ENCODE results near the gene MORF4L2.

MORF4L2 gene

DNA sequence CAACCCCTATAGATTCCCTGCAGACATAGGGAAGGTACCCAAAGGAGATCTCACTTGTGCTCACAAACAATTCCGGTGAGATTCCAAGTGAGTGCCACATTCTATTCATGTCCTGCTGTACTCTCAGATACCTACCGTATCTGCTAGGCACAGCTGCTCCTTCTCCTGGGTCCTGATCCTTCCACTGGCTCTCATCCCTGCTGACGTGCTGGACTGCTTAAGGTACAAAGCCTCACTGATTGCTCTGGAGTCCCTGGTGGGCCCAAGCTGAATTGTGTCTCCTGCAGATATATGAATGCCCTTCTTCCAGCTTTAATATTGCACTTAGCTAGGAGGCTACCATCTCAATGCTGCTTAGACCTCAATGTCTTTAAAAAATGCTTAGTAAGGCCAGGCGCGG is 55.4 kb downstream of the MORF4L2 start:
- DNase-seq (ENCODE audit: low read depth), result no peak

DNA sequence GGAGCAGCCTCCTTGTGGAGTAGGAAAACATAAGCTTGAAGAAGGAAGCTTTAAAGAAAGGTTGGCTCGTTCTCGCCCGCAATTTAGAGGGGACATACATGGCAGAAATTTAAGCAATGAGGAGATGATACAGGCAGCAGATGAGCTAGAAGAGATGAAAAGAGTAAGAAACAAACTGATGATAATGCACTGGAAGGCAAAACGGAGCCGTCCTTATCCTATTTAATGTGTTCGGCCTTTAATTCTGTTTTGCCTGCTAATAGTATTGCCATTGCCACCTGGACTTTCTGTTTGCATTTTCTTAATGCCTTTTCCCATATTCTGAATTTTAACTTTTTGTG is 56.4 kb downstream of the MORF4L2 start:
- no peak for DNase-seq (ENCODE audit: low read depth)

DNA sequence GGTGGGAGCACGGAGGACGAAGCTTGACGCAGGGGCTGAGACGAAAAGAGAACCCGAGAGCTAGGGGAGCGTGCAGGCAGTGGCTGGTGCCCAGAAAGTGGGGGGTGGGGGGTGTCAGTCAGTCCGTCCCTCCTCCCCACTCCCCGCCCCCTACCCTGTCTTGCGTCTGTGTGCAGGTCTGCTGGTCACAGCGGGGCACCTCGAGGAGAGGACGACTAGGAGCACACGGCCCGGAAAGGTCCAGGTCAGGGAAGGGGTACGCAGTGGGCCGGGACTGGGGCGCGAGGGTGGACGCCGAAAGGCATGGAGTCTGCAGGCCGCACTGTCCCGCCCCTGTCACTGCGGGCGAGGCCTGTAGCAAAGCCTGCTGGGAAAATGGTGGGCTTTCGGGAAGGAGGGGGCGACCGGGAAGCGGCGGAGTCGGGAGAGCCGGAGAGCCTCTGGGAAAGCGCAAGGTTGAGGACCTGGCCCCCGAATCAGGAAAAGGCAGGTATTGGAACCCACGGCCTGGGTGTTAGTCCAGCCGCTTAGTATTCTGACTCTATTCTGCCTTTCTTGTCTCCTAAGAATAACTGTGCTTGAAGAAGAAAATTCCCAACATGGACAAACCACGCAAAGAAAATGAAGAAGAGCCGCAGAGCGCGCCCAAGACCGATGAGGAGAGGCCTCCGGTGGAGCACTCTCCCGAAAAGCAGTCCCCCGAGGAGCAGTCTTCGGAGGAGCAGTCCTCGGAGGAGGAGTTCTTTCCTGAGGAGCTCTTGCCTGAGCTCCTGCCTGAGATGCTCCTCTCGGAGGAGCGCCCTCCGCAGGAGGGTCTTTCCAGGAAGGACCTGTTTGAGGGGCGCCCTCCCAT is 57.0 kb downstream of the MORF4L2 start:
- no peak for DNase-seq (ENCODE audit: low read depth)

DNA sequence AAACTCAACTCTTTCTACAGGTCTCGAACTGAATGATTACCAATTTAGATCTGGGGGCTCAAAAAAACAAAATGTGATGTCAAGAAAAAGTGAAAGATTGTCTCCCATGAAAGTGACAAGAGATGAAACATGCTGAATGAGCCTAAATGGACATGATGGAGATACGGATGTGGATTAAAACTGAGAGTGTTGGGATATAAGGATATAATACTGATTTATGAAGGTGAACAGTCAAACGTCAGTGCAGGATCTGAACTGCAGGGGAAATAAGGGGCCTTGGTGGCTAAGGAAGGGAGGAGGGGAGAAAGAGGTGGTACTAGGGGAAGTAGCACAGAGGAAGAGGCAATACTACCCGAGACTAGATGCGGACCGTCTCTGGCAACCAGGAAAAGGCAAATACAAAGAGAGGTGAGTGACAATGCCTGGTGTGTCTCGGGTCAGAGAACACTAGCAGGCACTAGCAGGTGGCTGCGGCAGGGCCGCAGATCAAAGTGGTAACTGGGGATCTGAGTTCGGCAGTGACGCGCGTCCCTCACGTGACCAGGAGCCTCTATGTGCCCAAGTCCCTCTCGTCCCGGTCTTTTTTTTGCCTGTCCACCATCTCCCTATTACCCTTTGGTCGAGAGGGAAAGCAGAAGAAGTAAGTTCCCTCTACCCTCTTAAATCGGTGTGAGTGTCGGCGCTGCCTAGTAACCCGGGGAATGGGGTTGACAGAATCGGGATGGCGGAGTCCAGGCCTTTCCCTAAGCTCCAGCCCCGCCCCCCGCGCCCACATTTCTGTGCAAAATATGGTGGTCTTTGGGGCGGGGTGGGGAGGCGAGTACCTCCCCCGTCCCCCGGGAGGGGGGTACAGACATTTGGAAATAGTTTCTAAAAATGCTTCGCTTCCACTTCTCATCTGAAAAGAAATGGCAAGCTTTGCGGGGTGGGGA is 57.8 kb downstream of the MORF4L2 start, which contains the start of gene TCEAL1:
TCEAL1 (plus strand) TSS at position 590 of the 932 bp plus-strand sequence. CDS start 942 bp downstream, outside the sequence.
- no peak for DNase-seq (ENCODE audit: low read depth)

DNA sequence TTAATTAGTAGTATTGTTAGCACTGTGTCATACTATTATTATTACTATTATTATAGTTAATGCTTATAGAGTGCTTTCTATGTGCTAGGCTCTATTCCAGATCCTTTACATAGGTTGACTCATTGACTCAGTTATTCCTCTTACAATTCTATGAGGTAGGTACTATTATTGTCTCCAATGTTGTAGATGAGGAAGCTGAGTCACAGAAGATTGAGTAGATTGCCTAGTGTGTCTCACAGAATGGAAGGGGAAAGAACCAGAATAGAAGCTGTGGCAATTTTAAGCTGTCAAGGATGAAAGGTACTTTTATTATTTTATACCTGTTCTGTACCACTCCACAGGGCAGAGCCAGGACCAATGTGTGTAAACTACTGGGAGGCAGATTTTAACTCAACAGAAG is 59.6 kb downstream of the MORF4L2 start:
- DNase-seq (ENCODE audit: low read depth), result no peak

All from stimulated activated CD8-positive, alpha-beta memory T cell treated with anti-CD3 and anti-CD28 coated beads, Interleukin-12 subunit alpha, Interleukin-12 subunit beta, amount 100 ng/mL, for 4 hours (primary cell).